GM19351 (cell line): Measurements from ENCODE around the gene VPS51.
A peak's percentile ranks its signal among the peaks of the same experiment; 100 is the strongest.

ENCODE experiments used
- ATAC-seq: cut with Tn5 transposase; IDR thresholded peaks from one replicate; pipeline ENCODE4 v1.9.1; 2021; ENCODE audit warnings: mild to moderate bottlenecking, moderate library complexity; ENCODE audit not compliant: unreplicated experiment

VPS51 gene

GRCh38 chr11:65104628-65105027 lies 8.6 kb downstream of the VPS51 start:
- no peak for ATAC-seq

- no peak for ATAC-seq
Measured at GRCh38 chr11:65107078-65107477, 11.1 kb downstream of the VPS51 start.

GRCh38 chr11:65107751-65108468 lies 11.9 kb downstream of the VPS51 start:
- no peak for ATAC-seq

- ATAC-seq, result no peak
Measured at GRCh38 chr11:65108469-65109123, 12.6 kb downstream of the VPS51 start.

GRCh38 chr11:65109231-65110198 lies 13.5 kb downstream of the VPS51 start:
- ATAC-seq, result no peak

GRCh38 chr11:65110354-65110861 lies 14.4 kb downstream of the VPS51 start:
- ATAC-seq, result peak; percentile 35

GRCh38 chr11:65111159-65111743 lies 15.2 kb downstream of the VPS51 start:
- no peak for ATAC-seq

GRCh38 chr11:65111744-65112545 lies 15.9 kb downstream of the VPS51 start, which contains the start of gene TM7SF2:
TSS of gene TM7SF2 (plus strand) at chr11:65111872. CDS start at chr11:65112016, 144 bp downstream.
- peak; percentile 70 for ATAC-seq

- peak; percentile 37 for ATAC-seq
Measured at GRCh38 chr11:65112546-65113360, 16.7 kb downstream of the VPS51 start.

- ATAC-seq, result no peak
Measured at GRCh38 chr11:65113361-65113756, 17.3 kb downstream of the VPS51 start.

GRCh38 chr11:65113839-65114238 lies 17.8 kb downstream of the VPS51 start:
- ATAC-seq, result no peak

GRCh38 chr11:65114538-65115171 lies 18.6 kb downstream of the VPS51 start:
- ATAC-seq, result no peak

GRCh38 chr11:65115361-65116082 lies 19.5 kb downstream of the VPS51 start:
- ATAC-seq, result no peak

GRCh38 chr11:65116370-65117205 lies 20.6 kb downstream of the VPS51 start:
- no peak for ATAC-seq

- peak; percentile 59 for ATAC-seq
Measured at GRCh38 chr11:65117206-65118096, 21.4 kb downstream of the VPS51 start, which contains the start of gene ZNHIT2. TSS of gene ZNHIT2 (minus strand) at chr11:65117701. CDS start at chr11:65117653, 48 bp downstream.
